Adipose tissue (tissue), 3 donors: ENCODE results near the gene IPCEF1. TPM values are rescaled to one million over a fixed set of nuclear protein-coding genes. Genes with fewer than 3 reads are reported as not detected.
"Not testable (repeated sequence)": the region's sequence is repeated elsewhere in the genome, so short reads cannot be mapped to it uniquely, and the experiment has no call there.

Source experiments
- H3K27ac ChIP-seq: one replicate; pipeline ENCODE4 v1.5.1; 2013; ENCODE audit warnings: low read depth, low read length
- whole genome bisulfite sequencing, 3 donors: extraction: QIAGEN DNeasy Blood & Tissue Kit; methylation state at CpG; one replicate each; pipeline ENCODE4 v1.1.7; 2013; 5-methylcytosine and 5-hydroxymethylcytosine counted together
- polyA plus RNA-seq, 3 donors: library from polyadenylated mRNA; stranded (reverse); fragments of 200-250 nt; gene quantifications; one replicate each; pipeline ENCODE4 v1.2.3, GENCODE V29; 2013
- donor health status: healthy with polysubstance abuse.
- donor health status: Bipolar disorder and iron deficiency.
- donor health status: healthy.

IPCEF1 gene
- polyA plus RNA-seq, 3 donors: 0.55 to 0.82 (median 0.67) TPM

DNA sequence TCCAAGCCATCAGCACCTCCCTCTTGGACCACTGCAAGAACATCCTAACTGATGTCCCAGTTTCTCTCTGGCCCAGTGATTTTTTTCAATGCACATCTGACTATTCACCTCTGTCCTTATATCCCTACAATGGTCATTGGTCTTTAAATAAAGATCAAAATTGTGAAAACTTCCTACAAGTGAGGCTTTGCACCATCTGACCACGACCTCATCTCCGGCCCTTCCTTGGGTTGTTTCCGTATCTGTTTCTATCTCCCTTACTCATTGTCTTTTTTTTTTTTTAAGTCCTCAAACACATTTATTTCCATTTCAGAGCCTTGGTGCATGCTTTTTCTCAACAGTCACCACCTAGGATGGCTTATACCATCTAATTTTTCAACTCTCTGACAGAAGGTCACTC, 88.1 kb downstream of the IPCEF1 start:
- H3K27ac ChIP-seq: no peak overlapping the region
- 74 to 85% (median 79%) methylated on average over 3 of the region's 3 CpGs for WGBS, 3 donors

DNA sequence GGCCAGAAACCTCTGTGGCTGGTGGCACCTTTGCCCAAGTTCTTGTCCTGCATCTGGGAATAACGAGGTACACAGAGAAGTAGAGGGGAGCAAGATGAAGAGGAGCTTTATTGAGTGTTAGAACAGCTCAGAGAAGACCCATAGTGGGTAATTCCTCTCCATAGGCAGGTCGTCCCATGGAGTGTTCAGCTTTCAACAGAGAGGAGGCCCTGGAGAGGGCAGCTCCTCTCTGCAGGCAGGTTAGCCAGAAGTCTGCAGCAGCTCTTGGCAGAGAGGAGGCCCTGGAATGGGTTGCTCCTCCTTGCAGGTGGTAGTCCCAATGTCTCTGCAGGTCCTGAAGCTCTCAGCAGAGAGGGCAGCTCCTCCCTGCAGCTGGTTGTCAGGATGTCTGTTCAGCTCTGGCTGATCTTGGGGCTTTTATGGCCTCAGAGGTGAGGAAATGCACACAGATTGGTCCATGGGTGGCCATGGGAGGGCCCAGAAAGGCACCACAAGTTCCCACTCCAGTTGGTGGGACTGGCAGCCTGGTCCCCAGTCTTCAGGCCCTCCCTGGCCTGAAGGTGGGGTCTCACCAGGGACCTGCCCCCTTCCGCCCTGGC, 89.0 kb downstream of the IPCEF1 start:
- no peak overlapping the region for H3K27ac ChIP-seq
- WGBS, 3 donors: 76 to 92% (median 80%) methylated on average over 3 of the region's 3 CpGs

DNA sequence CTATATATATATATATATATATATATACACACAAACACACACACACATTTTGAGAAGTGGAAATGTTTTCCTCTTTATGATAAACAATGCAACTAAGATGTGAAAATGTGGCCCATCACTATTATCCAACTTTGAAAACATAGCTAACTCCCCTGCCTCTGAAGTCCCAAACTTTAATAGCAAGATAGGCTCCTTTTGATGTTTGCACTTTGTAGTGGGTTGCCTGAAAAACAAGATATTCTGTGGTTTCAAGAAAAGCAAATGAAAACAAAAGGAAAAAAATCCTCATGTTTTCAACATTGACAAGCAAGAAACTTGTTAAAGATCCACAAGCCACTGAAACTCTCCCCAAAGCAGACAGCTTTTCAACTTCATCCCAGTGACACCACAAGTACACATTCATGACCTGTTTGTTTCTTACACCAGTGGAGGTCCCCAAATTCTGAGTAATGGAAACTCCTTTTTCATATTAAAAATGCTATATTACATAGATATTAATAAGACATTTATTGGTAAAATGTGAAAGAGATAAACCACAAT, 90.0 kb downstream of the IPCEF1 start:
- no peak overlapping the region for H3K27ac ChIP-seq

DNA sequence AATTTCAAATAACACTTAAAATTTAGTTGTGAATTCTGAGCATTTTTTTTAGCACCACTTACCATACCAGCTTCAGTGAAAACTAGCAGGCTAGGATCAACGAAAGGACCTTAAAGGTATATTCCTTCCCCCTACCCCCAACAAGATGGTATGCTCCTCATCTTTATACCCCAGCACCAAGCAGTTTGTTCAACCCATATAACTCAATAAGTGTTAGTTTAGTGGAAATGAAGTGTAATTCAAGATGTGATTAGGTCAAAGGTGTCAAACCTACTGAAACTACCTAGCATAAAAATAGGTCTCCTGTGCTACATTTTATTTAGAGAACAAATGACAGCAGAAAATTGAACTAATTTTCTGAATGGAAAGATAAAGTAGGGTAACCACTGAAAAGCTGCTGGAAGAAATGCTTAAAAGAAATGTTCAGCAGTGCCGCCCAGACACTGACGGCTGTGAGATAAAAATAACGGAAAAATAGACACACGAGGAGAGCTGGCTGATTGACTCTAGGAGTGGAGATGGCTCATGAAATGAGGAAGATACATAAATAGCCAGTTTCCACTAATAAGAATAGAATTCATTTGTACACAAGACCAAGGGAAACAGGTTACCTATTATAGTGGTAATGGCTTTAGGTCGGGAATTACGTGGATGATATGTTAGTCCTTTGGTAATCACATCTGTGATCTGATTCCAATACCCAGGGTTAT, 94.8 kb downstream of the IPCEF1 start:
- 83 to 88% (median 87%) methylated on average over 7 of the region's 7 CpGs for WGBS, 3 donors
- H3K27ac ChIP-seq: no peak overlapping the region

DNA sequence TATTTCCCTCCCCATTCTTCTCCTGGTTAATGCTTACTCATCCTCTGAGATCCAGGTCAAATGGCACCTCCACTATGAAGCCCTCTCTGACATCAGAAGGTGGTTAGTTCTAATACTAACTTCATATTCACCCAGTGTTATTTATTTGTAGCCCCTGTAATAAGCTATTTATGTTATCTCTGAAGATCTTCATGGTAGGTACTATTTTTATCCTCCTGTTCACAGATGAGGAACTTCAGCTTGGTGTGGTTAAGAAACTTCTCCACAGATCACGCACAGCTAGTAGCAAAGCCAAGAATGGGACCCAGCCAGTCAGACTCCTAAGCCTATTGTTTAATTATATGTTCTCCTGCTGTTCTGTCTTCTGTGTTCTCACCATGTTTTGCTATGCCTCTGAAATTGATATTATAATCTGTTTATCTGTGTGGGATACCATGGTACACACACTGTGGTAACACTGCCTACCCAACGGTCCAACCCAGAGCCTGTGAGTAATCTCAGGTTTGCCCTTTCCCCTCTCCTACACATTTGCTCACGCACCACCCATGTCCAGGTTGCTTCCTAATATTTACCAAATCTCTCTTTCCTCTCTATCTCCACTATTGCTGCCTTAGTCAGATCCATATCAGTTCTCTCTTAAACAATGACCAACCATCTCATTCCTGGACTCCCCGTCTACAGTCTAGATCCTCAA, 98.4 kb downstream of the IPCEF1 start:
- 68 to 77% (median 76%) methylated on average over 4 of the region's 4 CpGs for WGBS, 3 donors
- H3K27ac ChIP-seq: no peak overlapping the region

DNA sequence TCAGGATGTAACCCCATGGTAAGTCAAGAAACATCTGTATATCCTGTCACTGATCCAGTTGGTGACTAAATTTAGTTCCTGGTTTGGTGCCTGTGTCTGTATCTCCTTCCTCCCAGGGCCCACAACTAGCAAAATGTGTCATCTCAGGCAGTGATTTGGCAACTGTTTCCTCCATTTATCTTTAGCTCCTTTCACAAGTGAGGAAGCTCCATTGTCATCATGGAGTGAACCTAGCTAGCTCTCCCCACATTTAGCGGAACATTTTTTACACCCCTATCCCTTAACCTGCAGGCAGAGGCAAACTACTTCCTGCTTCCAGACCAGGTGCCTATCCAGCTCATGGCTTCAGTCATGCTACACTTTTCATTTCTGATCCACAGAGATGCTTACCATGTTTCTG, 99.5 kb downstream of the IPCEF1 start:
- 41 to 88% (median 46%) methylated on average over 1 of the region's 1 CpG for WGBS, 3 donors

DNA sequence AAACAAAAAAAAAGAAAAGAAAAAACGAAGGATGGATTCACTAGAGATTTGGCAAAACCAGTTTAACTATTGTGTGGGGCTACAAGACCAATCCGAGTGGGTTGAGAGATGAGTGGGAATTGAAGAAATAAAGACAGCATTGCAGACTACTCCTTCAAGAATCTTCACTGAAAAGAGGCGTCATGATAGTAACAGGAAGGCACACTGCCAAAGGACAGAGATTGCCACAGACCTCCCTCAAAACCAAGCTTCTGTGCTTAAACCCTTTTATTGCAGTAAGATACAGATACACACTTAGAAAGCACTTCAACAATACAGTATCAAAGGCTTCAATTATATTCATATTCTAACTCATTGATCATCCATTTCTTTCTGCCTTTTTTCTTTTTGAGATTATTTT, 103.9 kb downstream of the IPCEF1 start:
- no peak overlapping the region for H3K27ac ChIP-seq
- 45 to 73% (median 57%) methylated on average over 3 of the region's 3 CpGs for WGBS, 3 donors

More for the DNA sequence above, 99.5 kb downstream of the IPCEF1 start:
- no peak overlapping the region for H3K27ac ChIP-seq

DNA sequence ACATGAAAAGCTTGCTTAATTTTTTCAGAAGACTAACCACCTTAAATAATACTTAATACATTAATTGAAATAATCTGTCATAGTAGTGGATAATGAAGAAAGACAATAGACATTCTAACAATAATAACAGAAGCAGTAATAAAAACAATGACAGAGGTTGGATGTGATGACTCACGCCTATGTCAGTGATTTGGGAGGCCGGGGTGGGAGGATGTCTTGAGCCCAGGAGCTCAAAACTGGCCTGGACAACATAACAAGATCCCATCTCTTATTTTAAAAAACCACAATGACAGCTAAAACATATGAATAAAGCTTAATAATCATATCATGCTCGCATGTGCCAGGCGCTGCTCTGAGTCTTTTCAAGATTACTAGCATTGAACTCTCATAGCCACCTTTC, 105.5 kb downstream of the IPCEF1 start:
- WGBS, 3 donors: 72 to 84% (median 77%) methylated on average over 4 of the region's 4 CpGs
- H3K27ac ChIP-seq: no peak overlapping the region

DNA sequence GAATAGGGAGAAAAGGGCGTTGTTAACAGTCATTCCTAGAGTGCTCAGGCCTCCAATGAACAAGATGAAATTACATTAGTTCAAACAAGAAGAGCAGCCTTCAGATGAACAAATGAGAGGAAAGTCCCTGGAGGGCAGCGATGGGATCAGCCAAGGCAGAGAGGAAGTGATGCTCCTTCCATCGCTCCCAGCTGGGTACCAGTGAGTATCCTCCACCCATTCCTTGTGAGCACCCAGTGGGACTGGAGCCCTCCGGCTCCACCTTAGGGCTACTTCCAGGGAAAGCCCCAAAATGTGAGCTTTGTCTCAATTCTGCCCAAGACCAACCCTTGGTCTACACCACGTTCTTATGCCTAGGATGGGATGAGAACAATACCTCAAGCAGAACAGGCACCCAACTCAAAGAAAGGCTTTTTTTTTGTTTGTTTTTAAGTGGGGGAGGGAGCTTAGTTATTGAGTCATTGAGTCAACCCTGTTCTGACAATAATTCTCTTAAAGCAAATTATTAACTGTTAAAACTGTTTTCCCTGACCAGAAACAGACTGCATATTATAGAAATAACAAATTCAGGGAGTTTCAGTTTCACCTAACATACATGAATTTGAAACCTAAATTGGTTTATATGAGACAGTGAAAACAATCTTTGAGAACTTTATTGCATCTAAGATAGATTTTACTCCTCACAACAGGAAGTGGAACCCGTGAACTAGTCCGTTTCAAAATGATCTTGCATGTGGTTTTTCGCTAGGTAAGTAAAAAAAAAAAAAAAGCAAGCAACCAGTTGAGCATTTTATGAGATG, 106.9 kb downstream of the IPCEF1 start:
- WGBS, 3 donors: 65 to 73% (median 72%) methylated on average over 8 of the region's 8 CpGs
- H3K27ac ChIP-seq: no peak overlapping the region

DNA sequence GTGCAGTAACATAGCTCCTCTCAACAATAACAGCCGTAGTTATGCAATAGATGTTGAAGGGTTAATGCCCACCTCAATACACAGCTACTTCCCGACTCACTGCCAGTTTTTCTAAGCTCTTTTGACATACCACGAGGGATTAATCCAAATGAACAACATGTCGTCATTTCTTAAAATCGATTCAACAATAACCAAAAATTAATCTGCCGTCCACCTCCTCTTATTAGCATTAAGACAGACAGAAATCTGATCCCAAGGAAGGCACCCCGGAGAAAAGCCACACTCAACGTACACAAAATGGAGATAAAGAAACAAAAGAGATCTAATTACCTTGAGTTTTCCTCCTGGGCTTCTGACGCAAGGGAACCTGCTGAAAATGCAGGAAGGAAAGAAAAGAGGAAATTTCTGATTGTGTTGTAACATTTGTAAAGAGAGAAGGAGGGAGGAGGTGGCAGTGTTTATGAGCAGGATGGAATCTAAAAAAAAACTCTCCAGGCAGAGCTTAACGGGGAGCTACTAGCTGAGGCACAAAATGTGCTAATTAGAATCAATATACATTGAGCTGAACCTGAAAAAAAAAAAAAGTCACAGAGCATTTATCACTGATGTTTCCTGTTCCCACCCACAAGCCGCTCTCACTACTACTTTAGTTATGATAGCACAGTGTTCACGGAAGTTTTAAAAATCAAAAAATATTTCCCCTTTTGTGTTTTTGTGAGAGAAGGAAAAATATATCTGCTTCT, 109.3 kb downstream of the IPCEF1 start:
- 20 to 30% (median 27%) methylated on average over 12 of the region's 12 CpGs for WGBS, 3 donors
- no peak overlapping the region for H3K27ac ChIP-seq

DNA sequence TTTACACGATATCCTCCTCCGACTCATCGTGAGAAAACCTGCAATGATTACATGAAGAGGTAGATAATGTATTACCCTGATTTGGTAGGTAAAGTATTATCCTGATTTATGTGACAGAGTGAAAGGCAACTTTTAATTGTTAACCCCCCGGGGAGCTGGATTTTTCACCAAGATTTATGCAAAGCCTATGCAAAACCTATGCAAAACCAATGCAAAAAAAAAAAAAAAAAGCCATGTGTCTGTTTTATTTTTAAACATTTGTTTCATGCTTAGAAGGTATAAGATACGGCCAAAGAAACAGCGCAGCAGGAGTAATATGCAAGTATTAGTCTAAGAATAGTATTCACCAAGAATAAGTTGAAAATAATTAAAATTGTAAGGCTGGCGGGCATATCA, 109.9 kb downstream of the IPCEF1 start:
- no peak overlapping the region for H3K27ac ChIP-seq
- WGBS, 3 donors: 68 to 79% (median 75%) methylated on average over 7 of the region's 7 CpGs

DNA sequence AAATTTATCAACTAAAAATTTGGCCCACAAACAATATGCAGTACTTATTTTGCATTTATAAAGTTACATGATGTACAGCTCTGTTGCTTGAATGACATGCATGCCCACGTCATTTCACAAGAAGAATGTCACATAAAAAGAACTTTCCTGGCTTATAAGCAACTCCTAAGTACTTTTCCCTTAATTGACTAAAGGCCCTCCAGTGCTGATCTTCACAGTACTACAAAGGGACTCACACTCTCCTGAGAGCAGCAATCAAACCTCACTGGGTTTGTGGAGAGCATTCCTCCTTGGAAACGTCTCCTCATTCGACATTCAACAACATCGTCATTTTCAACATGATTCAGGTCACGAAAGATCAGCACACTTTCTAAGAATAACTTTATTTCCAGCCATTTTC, 111.1 kb downstream of the IPCEF1 start:
- H3K27ac ChIP-seq: no peak overlapping the region
- 56 to 69% (median 65%) methylated on average over 5 of the region's 5 CpGs for WGBS, 3 donors

DNA sequence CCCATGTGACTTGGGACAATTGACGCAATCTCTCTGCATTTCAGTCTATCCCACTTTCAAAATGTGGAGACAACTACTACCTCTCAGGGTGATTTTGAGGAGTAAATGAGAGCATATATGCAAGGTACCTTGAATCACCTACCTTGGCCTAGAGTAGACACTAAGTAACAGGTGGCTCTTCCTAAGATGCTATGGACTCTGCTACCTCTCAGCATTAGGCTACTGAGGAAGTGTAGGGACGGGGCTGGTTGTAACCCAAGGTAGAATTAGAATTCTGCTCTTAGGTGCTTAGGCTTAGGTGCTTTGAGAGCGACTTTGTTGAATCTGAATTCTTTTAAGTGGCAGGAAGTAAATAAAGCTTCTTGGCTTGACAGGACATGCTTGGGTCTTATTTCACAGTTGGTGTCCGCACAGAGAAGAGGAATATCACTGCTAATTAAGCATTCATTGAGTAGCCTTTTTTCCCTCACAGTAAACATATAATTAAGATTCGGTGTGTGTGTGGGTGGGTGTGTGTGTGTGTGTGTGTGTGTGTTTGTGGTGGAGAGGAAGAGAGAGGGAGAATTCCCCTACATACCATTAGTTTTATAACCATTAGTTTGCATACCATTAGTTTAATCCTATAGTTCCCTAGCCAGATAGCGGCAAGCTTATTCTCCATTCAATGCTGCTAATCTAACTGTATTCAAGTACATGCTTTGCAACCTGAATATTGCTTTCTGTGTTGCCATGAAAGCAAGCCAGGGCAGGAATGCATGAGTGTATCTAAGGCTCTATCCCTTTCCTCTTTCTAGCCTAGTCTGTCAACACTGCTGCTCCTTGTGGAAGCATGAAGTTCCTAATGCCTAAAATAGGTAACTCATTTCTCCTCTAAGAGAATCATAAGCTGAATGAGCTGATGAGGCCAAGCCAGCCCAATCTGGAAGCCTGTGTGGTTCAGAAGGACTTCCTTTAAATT, 112.5 kb downstream of the IPCEF1 start:
- 70 to 82% (median 79%) methylated on average over 6 of the region's 6 CpGs for WGBS, 3 donors
- no peak overlapping the region for H3K27ac ChIP-seq

DNA sequence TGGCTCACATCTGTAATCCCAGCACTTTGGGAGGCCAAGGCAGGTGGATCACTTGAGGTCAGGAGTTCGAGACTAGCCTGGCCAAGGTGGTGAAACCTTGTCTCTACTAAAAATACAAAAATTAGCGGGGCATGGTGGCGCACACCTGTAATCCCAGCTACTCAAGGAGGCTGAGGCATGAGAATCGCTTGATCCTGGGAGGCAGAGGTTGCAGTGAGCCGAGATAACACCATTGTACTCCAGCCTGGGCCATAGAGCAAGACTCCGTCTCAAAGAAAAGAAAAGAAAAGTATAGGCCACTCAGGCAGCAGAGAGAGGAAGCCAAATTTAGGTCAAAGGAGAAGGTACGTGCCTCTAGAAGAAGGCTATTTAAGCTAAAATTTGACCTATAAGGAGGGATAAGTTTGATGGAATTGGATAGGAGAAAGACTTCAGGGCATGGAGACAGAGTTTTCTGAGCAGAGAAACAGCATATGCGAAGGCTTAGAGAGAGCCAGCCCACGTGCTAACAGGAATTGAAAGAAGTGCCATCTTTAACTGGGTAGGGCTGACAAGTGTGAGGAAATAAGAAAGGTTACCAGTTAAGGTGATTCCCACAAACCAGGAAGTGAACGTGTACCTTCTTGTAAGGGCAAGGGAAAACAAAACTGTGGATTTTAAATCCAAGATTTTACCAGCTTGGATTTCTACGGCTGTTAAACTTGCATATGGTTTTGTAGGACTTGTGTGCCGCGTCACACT, 113.8 kb downstream of the IPCEF1 start:
- 91 to 94% (median 92%) methylated on average over 13 of the region's 13 CpGs for WGBS, 3 donors
- H3K27ac ChIP-seq: no peak overlapping the region

DNA sequence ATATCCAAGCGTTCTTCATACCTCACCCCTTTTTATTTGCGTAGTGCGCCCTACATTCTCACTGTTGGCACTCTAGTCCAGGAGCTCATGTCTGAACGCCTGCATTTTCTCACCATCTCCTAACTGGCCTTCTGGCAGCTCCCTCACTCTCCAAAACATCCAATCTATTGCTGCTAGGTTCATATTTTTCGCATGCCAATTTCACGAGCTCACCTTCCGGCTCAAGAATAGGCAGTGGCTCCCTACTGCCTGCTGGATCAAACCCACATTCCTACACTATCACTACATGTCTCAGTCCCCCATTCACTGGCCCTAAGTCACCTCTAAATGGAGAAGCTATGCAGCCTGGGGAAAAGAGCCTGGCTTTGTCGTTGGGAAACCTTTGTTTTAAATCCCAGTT, 115.0 kb downstream of the IPCEF1 start:
- 92 to 93% (median 93%) methylated on average over 8 of the region's 8 CpGs for WGBS, 3 donors
- H3K27ac ChIP-seq: no peak overlapping the region

DNA sequence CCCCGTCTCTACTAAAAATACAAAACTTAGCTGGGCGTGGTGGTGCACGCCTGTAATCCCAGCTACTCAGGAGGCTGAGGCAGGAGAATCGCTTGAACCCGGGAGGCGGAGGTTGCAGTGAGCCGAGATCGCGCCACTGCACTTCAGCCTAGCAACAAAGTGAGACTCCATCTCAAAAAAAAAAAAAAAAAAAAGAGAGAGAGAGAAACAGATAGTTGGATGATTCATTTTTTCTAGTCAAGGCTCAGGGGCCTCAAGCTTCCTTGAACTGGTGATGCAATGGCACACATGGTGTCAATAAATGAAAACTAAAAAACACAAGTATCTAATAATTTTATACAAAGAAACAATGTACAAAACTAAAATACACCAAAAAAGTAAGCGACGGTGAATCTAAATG, 115.5 kb downstream of the IPCEF1 start:
- H3K27ac ChIP-seq: not testable (repeated sequence)
- WGBS, 3 donors: 89 to 94% (median 94%) methylated on average over 11 of the region's 11 CpGs
